HEK293T (cell line): ENCODE results near the gene REX1BD.

Experiments used
- CTCF ChIA-PET: fragments of 350-600 bp; formaldehyde crosslinking; extraction: SDS; loops from one replicate; lab custom pipeline; 2021; ENCODE audit warnings: antibody characterized with exemption, inconsistent platforms; lab: Yijun Ruan, JAX
- POLR2A ChIA-PET: fragments of 350-600 bp; formaldehyde crosslinking; extraction: SDS; loops from one replicate; lab custom pipeline; 2020; ENCODE audit warnings: antibody characterized with exemption, inconsistent platforms; lab: Yijun Ruan, JAX
- DNase-seq: peaks from one replicate; pipeline ENCODE4 v3.0.0; 2012; ENCODE audit warnings: mixed read lengths; ENCODE audit errors: extremely low spot score
- CTBP1 ChIP-seq: fragments of 450-650 bp; IDR thresholded peaks from 2 replicates; pipeline ENCODE4 v1.6.1; 2016; ENCODE audit warnings: borderline replicate concordance
- FOXA1 ChIP-seq: fragments of 450-650 bp; IDR thresholded peaks from 2 replicates; pipeline ENCODE4 v1.6.1; 2016; ENCODE audit warnings: mild to moderate bottlenecking
- FOXK2 ChIP-seq: fragments of 450-650 bp; IDR thresholded peaks from 2 replicates; pipeline ENCODE4 v1.6.1; 2016; ENCODE audit warnings: mild to moderate bottlenecking
- FOXM1 ChIP-seq: fragments of 450-650 bp; IDR thresholded peaks from 2 replicates; pipeline ENCODE4 v1.6.1; 2017; ENCODE audit warnings: mild to moderate bottlenecking, borderline replicate concordance
- L3MBTL2 ChIP-seq: fragments of 450-650 bp; conservative IDR thresholded peaks from 2 replicates; pipeline ENCODE4 v1.6.1; 2016; ENCODE audit warnings: mild to moderate bottlenecking
- LEF1 ChIP-seq: fragments of 450-650 bp; IDR thresholded peaks from 2 replicates; pipeline ENCODE4 v1.6.1; 2017; ENCODE audit warnings: mild to moderate bottlenecking, borderline replicate concordance
- PKNOX1 ChIP-seq: fragments of 450-650 bp; IDR thresholded peaks from 2 replicates; pipeline ENCODE4 v1.6.1; 2016
- SP1 ChIP-seq: fragments of 450-650 bp; IDR thresholded peaks from 2 replicates; pipeline ENCODE4 v1.6.1; 2017
- SUZ12 ChIP-seq: fragments of 450-650 bp; IDR thresholded peaks from 2 replicates; pipeline ENCODE4 v1.6.1; 2016; ENCODE audit warnings: mild to moderate bottlenecking
- ZNF384 ChIP-seq: fragments of 450-650 bp; IDR thresholded peaks from 2 replicates; pipeline ENCODE4 v1.6.1; 2016

The REX1BD gene

GRCh38 chr19:18637673-18638630, 49.4 kb downstream of the REX1BD start:
- ChIA-PET CTCF (no interaction called here), POLR2A (no interaction called here)
- no peak for DNase-seq
- TF ChIP-seq FOXM1 = no peak
- no peak for TF ChIP-seq FOXK2
- TF ChIP-seq SUZ12 = no peak
- TF ChIP-seq LEF1 = no peak

DNA sequence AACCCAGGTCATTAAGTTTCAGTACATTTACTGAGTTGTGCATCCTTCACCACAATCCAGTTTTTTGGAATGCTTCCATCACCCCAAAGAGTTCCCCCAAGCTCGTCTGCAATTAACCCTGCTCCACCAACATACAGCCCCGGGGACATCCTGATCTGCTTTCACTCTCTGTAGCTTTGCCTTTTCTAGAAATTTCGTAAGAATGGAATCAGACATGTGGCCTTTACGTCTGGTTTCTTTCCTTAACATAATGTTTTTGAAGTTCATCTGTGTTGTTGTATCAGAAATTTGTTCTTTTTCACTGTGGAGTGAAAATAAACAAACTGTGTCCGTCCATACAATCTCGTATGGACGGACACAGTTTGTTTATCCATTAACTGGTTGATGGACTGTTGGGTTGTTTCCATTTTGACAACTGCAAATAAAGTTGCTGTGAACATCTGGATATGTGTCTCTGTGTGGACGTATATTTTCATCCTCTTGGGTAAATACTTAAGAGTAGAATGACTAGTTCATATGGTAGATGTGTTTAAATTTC, 51.2 kb downstream of the REX1BD start:
- TF ChIP-seq FOXM1 (no peak), PKNOX1 (no peak), SUZ12 (no peak), FOXA1 (no peak), CTBP1 (no peak), FOXK2 (no peak), LEF1 (no peak), ZNF384 (no peak), SP1 (no peak), L3MBTL2 (no peak)
- ChIA-PET POLR2A (no interaction called here), CTCF (interaction anchor here (0.8 kb wide), 1 partner anchor 25 kb away, joined by 3 read pairs; no protein-coding TSS in a partner anchor)
- DNase-seq = no peak
